Parathyroid adenoma (tissue), 2 donors: ENCODE measurements around the gene PTPRM.

Source experiments
- H2AFZ ChIP-seq: fragments of 300-600 bp; sonication (generic); one replicate; pipeline ENCODE4 v1.7.0; 2017; ENCODE audit warnings: antibody characterized with exemption, mild to moderate bottlenecking
- H3K27ac ChIP-seq: fragments of 300-600 bp; sonication (generic); one replicate; pipeline ENCODE4 v1.7.0; 2017
- H3K27me3 ChIP-seq: fragments of 300-600 bp; sonication (generic); one replicate; pipeline ENCODE4 v1.7.0; 2017; ENCODE audit warnings: low read length; ENCODE audit not compliant: control insufficient read depth, insufficient read depth
- H3K36me3 ChIP-seq: fragments of 300-600 bp; sonication (generic); one replicate; pipeline ENCODE4 v1.7.0; 2017; ENCODE audit warnings: low read length; ENCODE audit not compliant: control insufficient read depth, insufficient read depth
- H3K4me1 ChIP-seq: fragments of 300-600 bp; sonication (generic); one replicate; pipeline ENCODE4 v1.7.0; 2017; ENCODE audit warnings: control low read depth
- H3K4me2 ChIP-seq: fragments of 300-600 bp; sonication (generic); one replicate; pipeline ENCODE4 v1.7.0; 2017; ENCODE audit warnings: low read length
- H3K4me3 ChIP-seq: fragments of 300-600 bp; sonication (generic); one replicate; pipeline ENCODE4 v1.7.0; 2017; ENCODE audit warnings: low read depth, low read length
- H3K79me2 ChIP-seq: fragments of 300-600 bp; sonication (generic); one replicate; pipeline ENCODE4 v1.7.0; 2017; ENCODE audit warnings: control low read depth
- H3K9ac ChIP-seq: fragments of 300-600 bp; sonication (generic); one replicate; pipeline ENCODE4 v1.7.0; 2017; ENCODE audit warnings: mild to moderate bottlenecking
- H3K9me3 ChIP-seq: fragments of 300-600 bp; sonication (generic); one replicate; pipeline ENCODE4 v1.7.0; 2017; ENCODE audit warnings: low read length; ENCODE audit not compliant: control insufficient read depth
- CTCF ChIP-seq: fragments of 300-600 bp; sonication (generic); IDR thresholded peaks from one replicate; pipeline ENCODE4 v1.7.0; 2017; ENCODE audit warnings: antibody characterized with exemption, mild to moderate bottlenecking
- donor health status: primary hyperparathyroidism.

Gene PTPRM

GRCh38 chr18:7557973-7558372 is 9.1 kb upstream of the PTPRM start:
- no peak for TF ChIP-seq CTCF
- no peak overlapping the region for H3K4me2 ChIP-seq

GRCh38 chr18:7558769-7559168 is 8.3 kb upstream of the PTPRM start:
- no peaks in the 10 kb centered on the region for H3K9me3 ChIP-seq
- H3K79me2 ChIP-seq: peaks cover 2% of the 10 kb centered on the region
- H2AFZ ChIP-seq: no peak overlapping the region
- no peaks in the 10 kb centered on the region for H3K27me3 ChIP-seq
- no peak overlapping the region for H3K4me2 ChIP-seq
- no peak overlapping the region for H3K27ac ChIP-seq
- H3K4me1 ChIP-seq: no peaks in the 10 kb centered on the region
- H3K9ac ChIP-seq: no peak overlapping the region
- TF ChIP-seq CTCF: no peak
- no peak overlapping the region for H3K4me3 ChIP-seq
- H3K36me3 ChIP-seq: no peaks in the 10 kb centered on the region

More at GRCh38 chr18:7557973-7558372, 9.1 kb upstream of the PTPRM start:
- Histone ChIP-seq H3K36me3 (no peaks in the 10 kb centered on the region), H3K9ac (no peak overlapping the region), H3K27ac (peak overlapping the region; percentile 25), H3K79me2 (peaks cover 2% of the 10 kb centered on the region), H3K4me1 (no peaks in the 10 kb centered on the region), H3K27me3 (no peaks in the 10 kb centered on the region), H2AFZ (no peak overlapping the region), H3K9me3 (no peaks in the 10 kb centered on the region), H3K4me3 (no peak overlapping the region)

- Histone ChIP-seq H3K9me3 (no peaks in the 10 kb centered on the region), H3K4me2 (no peak overlapping the region), H3K79me2 (peaks cover 2% of the 10 kb centered on the region), H3K27me3 (no peaks in the 10 kb centered on the region), H3K36me3 (no peaks in the 10 kb centered on the region), H3K9ac (no peak overlapping the region), H3K4me3 (no peak overlapping the region), H3K4me1 (no peaks in the 10 kb centered on the region), H2AFZ (no peak overlapping the region), H3K27ac (no peak overlapping the region)
- TF ChIP-seq CTCF: no peak
These were observed 7.3 kb upstream of the PTPRM start for GRCh38 chr18:7559709-7560319.

- no peak overlapping the region for H3K9ac ChIP-seq
- TF ChIP-seq CTCF: no peak
- peaks cover 2% of the 10 kb centered on the region for H3K79me2 ChIP-seq
- no peaks in the 10 kb centered on the region for H3K27me3 ChIP-seq
- H2AFZ ChIP-seq: no peak overlapping the region
- H3K4me1 ChIP-seq: peaks cover 6% of the 10 kb centered on the region
- no peaks in the 10 kb centered on the region for H3K36me3 ChIP-seq
- no peak overlapping the region for H3K27ac ChIP-seq
- H3K9me3 ChIP-seq: no peaks in the 10 kb centered on the region
- H3K4me2 ChIP-seq: no peak overlapping the region
- no peak overlapping the region for H3K4me3 ChIP-seq
These were observed 5.1 kb upstream of the PTPRM start for GRCh38 chr18:7561909-7562460.

- no peak overlapping the region for H3K9ac ChIP-seq
- H3K4me3 ChIP-seq: no peak overlapping the region
- H3K79me2 ChIP-seq: peaks cover 2% of the 10 kb centered on the region
- H3K27me3 ChIP-seq: no peaks in the 10 kb centered on the region
- no peak overlapping the region for H2AFZ ChIP-seq
- H3K4me1 ChIP-seq: peaks cover 6% of the 10 kb centered on the region
- no peaks in the 10 kb centered on the region for H3K36me3 ChIP-seq
- H3K27ac ChIP-seq: no peak overlapping the region
- no peaks in the 10 kb centered on the region for H3K9me3 ChIP-seq
- no peak for TF ChIP-seq CTCF
- no peak overlapping the region for H3K4me2 ChIP-seq
These were observed 4.6 kb upstream of the PTPRM start for GRCh38 chr18:7562491-7562890.
